ENCODE measurements around the gene IGFBP5.

Gene IGFBP5

GRCh38 chr2:216714376-216714775 lies 19.0 kb upstream of the IGFBP5 start:
- DNase-seq (ENCODE audit: low spot score) (peak; percentile 88), FAIRE-seq (peak; percentile 55)

GRCh38 chr2:216713691-216714336 lies 18.5 kb upstream of the IGFBP5 start:
- FAIRE-seq (peak; percentile 92), DNase-seq (ENCODE audit: low spot score) (peak; percentile 90)

GRCh38 chr2:216711348-216711747 lies 16.0 kb upstream of the IGFBP5 start:
- FAIRE-seq = no peak

GRCh38 chr2:216710551-216711301 lies 15.4 kb upstream of the IGFBP5 start:
- DNase-seq (ENCODE audit: low spot score) (peak; percentile 74), FAIRE-seq (peak; percentile 73)

More at GRCh38 chr2:216711348-216711747, 16.0 kb upstream of the IGFBP5 start:
- DNase-seq (ENCODE audit: low spot score) = no peak

- FAIRE-seq (no peak), DNase-seq (ENCODE audit: low spot score) (no peak)
These were observed 7.4 kb upstream of the IGFBP5 start for GRCh38 chr2:216702756-216703155.

- no peak for DNase-seq (ENCODE audit: low spot score)
- FAIRE-seq = no peak
These were observed 6.2 kb upstream of the IGFBP5 start for GRCh38 chr2:216701544-216701943.

GRCh38 chr2:216700781-216701180 lies 5.4 kb upstream of the IGFBP5 start:
- FAIRE-seq = no peak
- DNase-seq (ENCODE audit: low spot score) = no peak

GRCh38 chr2:216700088-216700567 lies 4.8 kb upstream of the IGFBP5 start:
- DNase-seq (ENCODE audit: low spot score) (no peak), FAIRE-seq (no peak)

- FAIRE-seq = peak; percentile 51
- peak; percentile 65 for DNase-seq (ENCODE audit: low spot score)
These were observed 3.5 kb upstream of the IGFBP5 start for GRCh38 chr2:216698895-216699294.

GRCh38 chr2:216698293-216698692 lies 2.9 kb upstream of the IGFBP5 start:
- no peak for DNase-seq (ENCODE audit: low spot score)
- no peak for FAIRE-seq

- FAIRE-seq = peak; percentile 14
- DNase-seq (ENCODE audit: low spot score) = peak; percentile 53
These were observed 1.6 kb upstream of the IGFBP5 start for GRCh38 chr2:216696751-216697560.

GRCh38 chr2:216696321-216696720 lies 972 bp upstream of the IGFBP5 start:
- no peak for DNase-seq (ENCODE audit: low spot score)
- no peak for FAIRE-seq

- no peak for FAIRE-seq
- no peak for DNase-seq (ENCODE audit: low spot score)
These were observed 527 bp downstream of the IGFBP5 start for GRCh38 chr2:216694826-216695217.

GRCh38 chr2:216694082-216694825 lies 1.1 kb downstream of the IGFBP5 start:
- FAIRE-seq = no peak
- no peak for DNase-seq (ENCODE audit: low spot score)

GRCh38 chr2:216693414-216694080 lies 1.8 kb downstream of the IGFBP5 start:
- FAIRE-seq (no peak), DNase-seq (ENCODE audit: low spot score) (no peak)

GRCh38 chr2:216692636-216693413 lies 2.5 kb downstream of the IGFBP5 start:
- DNase-seq (ENCODE audit: low spot score) = no peak
- no peak for FAIRE-seq

- FAIRE-seq (no peak), DNase-seq (ENCODE audit: low spot score) (no peak)
These were observed 4.3 kb downstream of the IGFBP5 start for GRCh38 chr2:216690853-216691741.

- DNase-seq (ENCODE audit: low spot score) (no peak), FAIRE-seq (no peak)
These were observed 4.9 kb downstream of the IGFBP5 start for GRCh38 chr2:216690456-216690852.

GRCh38 chr2:216689397-216689796 lies 6.0 kb downstream of the IGFBP5 start:
- DNase-seq (ENCODE audit: low spot score) (no peak), FAIRE-seq (no peak)
